Central memory CD4-positive, alpha-beta T cell (primary cell): ENCODE results near the gene CRHR1.

ENCODE experiments used
- DNase-seq: peaks from one replicate; pipeline ENCODE4 v3.0.0; 2022

The CRHR1 gene

DNA sequence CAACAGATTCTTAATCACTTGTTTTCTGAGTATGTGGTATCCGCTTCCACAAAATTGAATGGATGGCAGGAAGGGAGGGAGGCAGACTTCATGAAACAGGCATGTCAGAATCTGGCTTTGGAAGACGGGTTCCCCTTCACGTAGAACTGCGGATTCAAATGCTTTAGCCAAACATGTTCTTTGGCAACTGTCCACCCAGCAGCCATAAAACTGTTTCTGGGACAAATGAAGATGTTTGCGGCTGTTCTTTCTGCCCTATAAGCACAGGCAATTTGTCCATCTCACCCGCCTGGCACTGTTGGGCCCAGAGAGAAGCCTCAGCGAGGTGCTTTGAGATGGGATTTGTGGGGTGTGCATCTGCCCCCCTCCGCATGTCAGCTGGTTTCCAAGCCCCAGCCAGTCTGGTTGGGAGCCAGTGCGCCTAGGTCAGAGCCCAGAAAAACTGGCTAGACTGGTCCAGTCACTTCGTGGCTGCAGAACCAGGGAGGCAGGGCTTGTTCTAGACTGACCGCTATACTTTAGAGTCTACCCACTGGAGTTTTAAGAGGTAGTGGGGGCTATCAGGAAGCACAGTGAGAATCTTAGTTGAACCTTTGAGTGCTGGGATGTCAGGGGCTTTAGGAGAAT lies 6.3 kb downstream of the CRHR1 start:
- no peak for DNase-seq

DNA sequence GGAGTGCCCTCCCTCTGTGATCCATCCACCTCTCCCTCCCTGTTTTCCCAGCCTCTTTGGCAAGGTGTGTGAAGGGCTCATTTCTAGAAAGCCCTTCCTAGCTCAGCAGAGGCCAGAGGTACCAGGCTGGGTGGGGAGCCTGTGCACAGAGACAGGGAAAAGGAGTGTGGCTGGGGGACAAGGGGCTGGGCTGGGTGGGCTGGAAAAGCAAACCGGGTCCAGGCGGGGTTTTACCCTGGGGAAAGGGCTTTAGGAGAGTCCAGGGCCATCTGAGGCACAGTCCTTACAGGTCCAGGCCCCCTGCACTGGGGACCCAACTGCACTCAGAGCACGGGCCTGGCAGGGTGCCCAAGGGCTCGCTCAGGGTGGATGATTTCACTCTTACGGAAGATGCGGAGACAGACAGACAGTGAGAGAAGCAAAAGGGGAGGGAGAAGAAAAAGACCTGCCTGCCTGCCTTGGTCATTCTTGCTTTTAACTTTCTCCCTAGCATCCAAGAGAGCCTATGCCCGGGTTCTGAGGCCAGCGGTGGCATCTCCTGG lies 7.0 kb downstream of the CRHR1 start:
- DNase-seq: no peak

DNA sequence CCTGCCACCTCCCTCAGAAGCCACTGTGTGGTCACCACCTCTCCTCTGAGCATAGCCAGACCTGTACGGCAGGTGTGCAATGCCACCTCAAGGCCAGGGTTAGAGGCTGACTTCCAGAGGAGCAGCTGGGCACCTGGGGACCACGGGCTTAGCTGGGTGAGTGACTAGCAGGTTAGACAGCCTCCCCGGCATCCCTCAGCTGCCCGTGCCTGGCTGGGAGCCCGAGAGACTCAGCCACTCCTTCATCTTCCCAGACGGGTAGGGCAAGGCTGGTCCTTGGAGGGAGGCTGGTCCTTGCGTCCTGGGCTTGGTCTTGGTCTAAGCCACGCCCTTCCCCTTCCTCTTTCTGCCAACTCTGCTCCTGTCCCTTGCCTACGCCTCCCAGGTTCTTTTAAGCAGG lies 7.8 kb downstream of the CRHR1 start:
- no peak for DNase-seq

DNA sequence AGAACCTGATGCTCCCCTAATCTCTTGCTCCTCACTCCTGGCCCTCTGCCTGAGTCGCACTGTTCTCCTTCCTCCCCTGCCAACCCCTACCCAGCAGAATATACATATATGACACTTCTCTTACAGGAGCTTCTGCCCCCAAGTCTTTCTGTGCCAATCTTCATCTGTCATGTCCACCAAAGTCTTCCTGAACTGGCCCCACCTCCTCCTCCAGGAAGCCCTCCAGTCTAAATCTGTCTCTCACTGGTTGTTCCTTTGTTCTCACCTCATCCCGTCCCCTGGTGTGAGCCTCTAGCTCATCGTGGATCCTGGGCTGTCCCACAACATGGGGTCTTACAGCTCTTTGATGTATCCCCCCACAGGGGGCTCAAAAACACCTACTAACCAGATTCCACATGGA lies 8.3 kb downstream of the CRHR1 start:
- no peak for DNase-seq

DNA sequence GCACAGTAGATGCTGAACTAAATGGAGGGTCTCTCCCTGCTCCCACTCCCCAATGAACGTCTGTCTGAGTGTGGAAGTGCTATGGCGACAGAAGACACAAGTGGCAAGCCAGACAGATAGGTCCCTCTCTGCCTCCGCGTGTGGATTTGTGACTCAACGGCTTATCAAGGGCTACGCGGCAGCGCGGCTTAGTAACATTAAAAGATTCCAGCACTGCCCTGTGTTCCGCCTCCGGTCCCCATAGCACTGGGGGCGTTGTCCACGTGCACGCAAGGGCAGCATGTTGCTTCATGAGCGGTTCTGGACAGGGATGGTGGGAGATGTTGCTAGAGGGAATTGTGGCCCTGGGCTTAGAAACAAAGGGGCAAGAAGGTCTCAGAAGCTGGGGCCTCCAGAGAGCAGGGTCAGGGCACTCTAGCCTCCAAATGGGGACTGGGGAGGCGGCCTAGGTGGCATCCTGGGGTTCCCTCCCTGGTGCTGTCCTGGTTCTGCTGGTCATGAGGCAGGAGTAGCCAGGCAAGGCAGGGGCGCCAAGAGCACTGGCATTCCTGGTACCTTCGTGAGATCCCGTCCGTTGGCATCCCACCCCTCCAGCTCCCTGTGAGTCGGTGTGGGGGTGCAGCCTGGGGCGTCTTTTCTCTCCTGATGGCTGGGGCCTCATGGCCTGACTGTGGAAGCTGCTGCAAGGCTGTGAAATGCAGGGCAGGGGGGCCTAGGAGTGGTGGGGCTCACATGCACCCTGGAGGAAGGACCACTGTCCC lies 9.1 kb downstream of the CRHR1 start:
- no peak for DNase-seq

DNA sequence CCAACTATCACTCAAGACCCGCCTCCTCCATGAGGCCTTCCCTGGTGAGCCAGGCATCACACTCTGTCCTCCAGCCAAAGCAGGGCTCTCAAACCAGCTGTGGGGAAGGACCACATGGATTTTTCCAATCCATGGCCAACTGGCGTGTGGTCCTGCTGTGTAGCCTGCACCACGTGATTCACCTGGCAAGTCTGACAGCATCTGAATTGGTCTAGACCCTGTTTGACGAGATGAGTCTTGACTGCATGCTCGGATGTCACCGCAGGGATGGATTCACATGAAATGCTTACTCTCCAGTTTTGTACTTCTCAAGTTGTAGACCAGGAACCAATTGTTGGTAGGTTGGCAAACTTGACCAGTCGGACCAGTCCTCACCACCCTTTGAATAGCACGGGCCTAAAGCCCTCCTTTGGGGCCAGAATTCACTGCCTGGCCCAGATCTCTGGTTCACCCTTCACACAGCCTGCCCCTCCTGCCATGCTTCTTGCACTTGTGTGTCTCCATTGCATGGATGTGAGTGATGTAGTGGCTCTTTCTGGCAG lies 9.9 kb downstream of the CRHR1 start:
- no peak for DNase-seq

DNA sequence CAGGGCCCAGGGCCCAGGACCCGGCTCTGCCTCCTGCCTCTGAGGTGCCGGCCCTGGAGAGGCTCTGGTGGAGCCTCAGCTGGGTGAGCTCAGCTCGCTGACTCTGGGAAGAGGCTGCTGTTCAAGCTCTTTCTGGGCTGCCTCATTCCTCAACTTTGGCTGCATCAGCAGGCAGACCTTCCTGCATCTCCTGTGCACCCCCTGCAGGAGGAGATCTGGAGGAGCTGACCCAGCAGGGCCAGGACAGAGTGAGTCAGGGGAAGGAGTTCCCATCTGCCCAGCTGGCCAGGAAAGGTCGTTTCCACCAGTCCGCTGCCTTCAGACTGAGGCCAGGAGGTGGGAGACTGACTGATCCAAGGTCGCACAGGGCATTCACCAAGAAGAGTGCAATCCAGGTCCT lies 10.7 kb downstream of the CRHR1 start:
- no peak for DNase-seq

DNA sequence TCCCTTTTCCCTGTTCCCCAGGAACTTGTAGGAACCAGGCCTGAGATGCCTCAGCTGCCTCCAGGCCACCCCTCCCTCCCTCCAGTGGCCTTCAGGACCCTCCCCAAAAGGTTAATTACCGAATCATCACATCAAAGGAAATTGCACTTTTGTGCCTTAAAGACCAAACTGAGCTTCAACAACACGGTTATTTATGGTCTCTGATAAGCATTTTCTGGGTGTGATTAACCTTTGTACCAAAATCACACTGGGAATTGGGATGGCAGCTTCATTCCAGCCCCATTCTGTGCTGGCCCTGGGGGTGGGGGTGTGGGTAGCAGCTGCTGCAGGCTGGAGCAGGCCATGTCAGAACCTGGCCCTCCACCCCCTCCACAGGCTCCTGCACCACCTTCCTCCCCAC lies 16.7 kb downstream of the CRHR1 start:
- no peak for DNase-seq

DNA sequence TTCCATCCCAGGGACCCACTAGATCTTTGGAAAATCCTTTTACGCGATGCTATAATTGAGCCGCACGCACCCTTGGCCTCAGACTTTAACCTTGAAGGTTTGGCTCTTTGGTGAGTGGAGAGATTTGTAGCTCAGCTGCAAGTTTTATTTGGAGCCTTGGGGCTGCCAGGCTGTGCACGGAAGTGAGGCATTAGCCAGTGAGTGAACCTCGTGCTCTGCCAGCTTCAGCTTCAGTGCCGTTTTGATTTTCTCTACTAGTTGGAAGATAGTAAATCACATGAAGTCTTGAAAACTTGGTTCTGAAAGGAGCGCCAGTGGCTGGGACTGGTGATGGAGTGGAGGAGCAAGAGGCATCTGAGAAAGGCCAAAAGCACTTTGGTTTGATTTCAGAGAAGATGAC lies 17.3 kb downstream of the CRHR1 start:
- DNase-seq: no peak

DNA sequence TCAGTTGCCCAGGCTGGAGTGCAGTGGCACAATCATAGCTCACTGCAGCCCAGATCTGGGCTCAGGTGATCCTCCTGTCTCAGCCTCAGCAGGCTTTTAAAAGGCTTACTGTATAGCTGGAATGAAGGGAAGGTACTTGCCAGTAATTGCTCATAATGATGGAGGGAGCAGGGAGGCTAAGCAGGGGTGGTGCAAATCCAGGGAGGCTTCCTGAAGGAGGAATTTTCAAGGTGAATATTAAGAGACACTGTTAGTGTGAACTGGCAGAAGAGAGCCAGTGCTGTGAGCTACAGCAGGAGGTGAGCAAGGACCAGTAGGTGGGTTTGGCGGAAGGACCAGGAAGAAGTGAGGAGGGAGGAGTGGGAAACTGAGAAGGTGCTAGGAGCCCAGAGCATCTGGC lies 24.7 kb downstream of the CRHR1 start:
- no peak for DNase-seq

DNA sequence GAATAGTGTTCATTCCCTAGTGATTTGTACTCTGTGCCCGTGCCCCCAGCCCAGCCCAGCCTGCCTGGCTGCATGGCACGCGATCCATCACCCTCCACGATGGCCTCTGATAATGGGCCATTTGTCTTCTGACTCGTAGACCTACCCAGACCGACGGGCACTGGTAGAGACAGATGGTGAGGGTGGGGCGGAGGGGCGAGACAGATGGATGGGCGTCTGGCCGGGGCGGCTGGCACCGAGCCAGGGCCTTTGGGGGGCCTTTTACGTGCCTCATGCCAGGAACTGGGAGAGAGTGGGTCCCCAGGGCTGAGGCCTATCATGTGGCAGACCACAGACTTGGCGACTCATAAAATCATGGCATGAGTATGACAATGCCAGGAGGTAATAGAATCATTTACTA lies 25.4 kb downstream of the CRHR1 start:
- no peak for DNase-seq

DNA sequence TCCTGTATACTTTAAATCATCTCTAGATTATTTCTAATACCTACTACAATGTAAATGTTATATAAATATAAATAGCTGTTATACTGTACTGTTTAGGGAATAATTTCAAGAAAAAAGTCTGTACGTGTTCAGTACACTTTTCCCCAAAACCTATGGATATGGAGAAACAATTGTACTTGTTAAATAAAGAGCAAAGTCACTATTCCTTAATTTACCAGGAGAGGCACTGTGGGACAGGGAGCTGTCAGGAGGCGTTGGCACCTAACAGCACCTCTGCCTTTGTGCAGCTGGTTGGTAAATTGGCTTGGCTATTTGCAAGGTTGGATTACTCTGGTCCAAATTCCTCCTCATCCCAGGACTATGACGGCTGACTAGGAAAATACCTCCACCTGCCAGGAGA lies 28.0 kb downstream of the CRHR1 start:
- DNase-seq: no peak

DNA sequence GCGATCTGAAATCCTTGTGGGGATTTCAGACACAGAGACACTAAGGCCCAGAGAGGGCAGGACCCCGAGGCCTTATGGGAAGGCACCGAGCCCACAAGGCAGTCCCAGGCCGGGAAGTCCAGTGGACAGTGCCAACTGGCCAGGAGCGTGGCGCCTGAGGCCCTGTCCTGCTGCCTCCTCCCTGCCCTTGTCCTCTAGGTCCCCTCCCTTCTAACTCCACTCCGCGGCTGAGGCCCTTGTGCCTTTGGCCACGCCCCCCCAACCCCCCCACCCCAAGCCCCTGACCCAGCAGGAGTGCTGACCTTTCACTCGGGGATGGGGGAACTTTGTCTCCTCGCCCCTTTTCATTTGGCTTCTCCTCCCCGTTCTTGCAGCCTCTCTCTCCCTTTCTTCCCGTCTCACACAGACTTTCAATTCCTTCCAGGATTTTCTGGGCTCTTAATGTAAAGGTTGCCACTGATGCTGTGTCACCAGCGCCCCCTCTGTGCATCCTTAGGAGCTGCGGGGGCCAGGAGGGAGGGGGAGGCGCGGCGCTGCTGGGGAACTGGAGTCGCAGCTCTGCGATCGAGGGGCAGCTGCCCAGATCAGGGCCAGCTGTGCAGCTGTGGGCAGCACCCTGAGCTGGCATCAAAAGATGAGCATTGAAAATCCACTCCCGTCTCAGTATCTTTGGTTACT lies 29.1 kb downstream of the CRHR1 start:
- DNase-seq: no peak

DNA sequence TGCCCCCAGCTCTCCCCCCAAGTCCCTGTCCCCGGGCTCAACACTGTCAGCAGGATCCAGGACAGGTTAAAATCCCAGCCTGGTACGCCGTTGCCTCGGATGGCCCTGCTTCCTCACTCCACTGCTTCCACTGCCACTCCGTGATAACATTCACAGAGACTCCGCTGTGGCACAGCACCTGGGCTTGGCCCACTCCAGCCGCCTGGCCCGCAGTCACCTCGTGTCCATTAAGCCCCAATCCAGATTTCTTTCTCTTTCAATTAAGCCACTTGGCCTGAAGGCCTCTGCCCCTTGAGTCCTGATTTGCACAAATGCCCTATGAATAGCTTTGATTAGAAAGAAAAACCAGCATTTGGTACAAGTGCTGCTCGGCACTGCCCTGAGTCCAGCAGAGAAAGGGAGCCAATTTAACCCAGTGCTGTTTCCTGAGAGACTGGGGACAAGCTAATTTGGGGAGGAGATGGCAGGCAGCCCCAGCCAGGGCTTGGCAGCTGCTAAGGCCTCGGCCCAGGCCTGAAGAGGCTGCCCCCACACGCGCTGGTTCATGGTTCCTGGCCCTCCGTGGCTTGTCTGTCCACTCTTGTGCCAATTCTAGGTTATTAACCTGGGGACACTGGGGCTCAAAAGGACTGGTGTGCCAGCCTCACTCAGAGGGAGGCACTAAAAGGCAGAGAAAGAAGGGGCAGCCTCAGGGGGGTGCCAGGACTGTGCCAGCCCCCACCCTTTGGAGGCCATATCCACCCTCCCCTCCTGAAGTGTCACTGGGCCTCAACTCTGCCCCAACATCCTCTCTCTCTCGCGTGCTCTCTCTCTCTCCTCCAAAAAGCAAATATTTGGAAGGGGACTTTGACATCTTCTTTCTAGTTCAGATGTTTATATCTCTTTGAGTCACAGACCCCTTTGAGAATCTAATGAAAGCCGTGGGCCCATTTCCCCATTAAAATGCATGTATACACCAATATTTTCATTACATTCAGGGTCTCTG lies 30.8 kb downstream of the CRHR1 start:
- DNase-seq: no peak

DNA sequence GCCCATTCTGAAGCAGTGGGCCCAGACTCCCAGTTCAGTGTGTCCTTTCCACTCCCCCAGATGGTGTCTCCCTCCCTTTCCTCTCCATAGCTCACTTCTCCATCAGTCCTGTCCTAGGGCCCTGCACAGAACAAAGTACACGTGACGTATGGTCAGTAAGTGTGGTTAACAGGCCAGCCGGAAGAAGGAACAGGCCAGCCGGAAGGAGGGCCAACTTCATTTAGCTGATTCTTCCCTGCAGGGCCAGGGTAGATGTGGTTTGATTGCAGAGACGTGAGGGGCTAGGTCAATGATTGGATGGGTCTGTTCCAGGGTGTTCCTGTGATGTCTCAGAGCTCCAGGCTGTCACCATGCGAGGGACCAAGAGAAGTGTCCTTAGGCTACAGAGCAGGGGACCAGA lies 31.6 kb downstream of the CRHR1 start:
- no peak for DNase-seq

DNA sequence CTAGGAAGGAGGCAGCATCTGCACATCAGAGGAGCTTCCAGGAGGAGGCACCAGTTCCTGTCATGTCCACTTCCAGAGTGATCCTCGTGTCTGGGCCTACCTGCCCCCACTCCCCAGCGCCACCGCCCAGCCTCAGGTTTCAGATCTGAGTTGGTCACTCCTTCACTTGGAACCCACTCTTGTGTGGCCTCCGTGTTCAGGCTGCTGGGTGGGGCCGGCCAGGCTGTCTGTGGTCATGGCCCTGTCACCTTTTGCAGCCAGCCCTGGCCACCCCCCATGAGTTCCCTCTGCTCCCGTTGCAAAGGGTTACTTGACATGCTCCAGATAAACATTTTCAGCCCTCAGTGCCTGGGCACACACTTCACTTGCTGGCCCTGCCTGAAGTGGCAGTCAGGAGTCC lies 33.9 kb downstream of the CRHR1 start:
- DNase-seq: no peak

DNA sequence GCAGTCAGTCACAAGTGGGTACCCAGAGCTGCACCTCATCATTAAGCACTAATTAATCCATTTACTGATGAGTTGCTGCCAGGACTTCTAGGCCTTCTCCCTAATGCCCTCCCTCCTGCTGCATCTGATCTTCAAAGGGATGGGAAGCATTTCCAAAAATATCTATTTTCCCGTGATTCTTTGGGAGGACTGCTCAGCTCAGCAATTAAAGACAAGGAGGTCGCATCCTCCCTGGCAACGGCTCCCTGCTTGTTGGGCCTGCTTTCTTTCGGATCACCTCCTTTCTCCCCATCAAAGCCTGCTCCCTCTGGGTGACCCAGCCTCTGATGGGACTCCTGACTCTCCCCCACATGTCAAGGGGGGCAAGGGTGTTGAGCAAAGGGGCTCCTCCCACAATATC lies 34.6 kb downstream of the CRHR1 start:
- no peak for DNase-seq

DNA sequence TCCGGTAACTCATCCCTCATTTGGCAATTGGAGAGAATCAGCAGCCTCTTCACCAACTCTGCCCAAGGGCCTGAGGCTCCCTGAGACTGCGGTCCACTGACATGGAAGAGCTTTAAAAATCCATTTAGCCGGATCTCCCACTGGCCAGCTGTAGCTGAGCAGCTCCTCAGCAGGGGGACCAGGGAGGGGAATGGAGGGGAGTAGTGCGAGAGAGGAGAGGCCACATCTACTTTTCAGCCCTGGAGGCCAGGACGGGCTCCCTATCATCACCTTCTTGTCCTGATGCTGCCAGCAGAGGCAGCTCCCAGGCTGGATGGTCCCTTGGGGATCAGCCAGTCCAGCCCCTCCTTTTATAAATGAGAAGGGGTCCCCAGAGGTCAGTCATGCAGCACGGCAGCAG lies 35.5 kb downstream of the CRHR1 start:
- DNase-seq: no peak

DNA sequence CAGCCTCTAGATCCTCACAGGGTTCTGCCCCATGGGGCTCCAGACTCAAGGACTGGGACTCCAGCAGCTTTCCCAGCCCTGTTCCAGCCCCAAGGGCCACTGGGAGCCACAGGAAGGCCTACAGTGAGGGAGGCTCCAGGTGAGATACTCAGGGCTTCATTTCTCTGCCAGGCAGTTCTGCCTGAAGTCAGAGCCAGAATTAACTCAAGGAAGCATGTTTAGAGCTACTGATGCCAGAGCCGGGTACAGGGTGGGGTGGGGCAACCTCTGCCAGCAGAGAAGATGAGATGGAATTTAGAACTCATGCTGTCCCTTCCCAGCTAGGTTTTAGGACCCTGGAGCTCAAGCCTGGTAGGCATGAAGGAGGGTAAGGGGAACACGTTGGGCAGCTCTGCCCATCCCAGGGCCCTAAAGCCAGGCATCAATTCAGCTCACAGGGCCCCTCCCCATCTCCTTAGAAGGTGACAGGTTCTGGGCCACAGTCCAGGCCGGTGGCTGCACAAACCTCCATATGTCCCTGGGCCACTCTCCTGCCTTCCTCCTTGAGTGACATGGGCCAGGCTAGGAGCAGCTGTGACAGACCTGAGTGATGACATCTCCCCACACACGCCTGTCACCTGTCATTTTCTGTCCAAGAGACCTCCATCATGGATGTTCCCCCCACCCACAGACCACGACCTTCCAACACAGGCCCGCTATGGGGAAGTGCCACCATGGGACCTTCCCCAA lies 36.1 kb downstream of the CRHR1 start:
- no peak for DNase-seq

DNA sequence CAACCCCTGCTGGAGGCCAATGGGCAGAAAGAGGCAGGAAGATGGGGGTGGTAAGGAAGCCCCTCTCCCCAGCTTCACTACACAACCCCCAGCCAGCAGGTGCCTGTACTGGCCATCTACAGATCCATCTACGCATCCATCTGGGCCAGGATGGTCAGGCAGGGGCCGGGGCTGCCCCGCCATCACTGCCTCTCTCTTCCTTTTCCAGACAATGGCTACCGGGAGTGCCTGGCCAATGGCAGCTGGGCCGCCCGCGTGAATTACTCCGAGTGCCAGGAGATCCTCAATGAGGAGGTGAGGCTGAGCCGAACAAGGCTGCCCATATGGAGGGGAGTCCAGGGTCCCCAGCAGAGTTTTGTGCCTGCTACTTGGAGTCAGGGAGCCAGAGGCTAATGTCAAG lies 37.0 kb downstream of the CRHR1 start:
- no peak for DNase-seq

DNA sequence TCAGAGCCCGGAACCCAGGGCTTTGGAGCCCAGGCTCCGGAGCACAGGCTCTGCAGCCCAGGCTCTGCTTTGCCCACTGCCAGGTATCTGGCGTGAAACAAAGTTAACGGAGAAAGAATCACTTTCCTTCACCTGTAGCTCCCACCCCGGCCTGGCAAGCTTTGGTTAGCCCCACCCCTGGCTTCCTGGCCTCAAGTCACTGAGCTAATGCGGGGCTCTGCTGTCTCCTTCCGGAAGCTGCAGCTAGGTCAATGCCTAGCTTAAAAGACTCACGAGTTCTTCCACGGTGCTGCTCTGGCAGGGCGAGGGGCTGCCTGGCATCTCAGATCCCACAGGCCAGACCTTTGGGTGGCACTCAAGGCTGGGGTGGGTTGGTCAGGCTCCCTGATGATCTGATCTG lies 39.5 kb downstream of the CRHR1 start:
- DNase-seq: peak; percentile 9

DNA sequence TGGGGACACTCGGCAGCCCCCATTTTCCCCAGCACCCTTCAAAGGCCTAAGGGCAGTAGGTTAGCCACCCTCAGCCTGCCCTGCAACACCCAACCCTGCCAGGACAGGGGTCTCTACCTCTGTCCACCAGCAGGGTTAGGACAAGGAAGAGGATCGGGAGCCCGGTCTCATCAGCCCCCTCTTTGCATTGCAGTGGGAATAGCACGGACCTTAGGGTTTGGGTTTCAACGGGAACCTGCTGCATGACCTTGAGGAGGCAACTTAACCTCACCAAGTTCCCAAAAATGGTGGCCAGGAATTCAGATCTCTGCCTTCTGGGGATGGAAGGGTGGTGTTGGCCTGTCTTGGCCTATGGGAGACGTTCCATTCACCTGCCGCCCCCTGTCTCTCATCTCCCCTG lies 40.4 kb downstream of the CRHR1 start:
- no peak for DNase-seq
